Heart right ventricle (tissue), 16 donors: Measurements from ENCODE around the gene NACA2. TPM values are rescaled to one million over a fixed set of nuclear protein-coding genes. Genes with fewer than 3 reads are reported as not detected.
"Not testable (repeated sequence)": the region's sequence is repeated elsewhere in the genome, so short reads cannot be mapped to it uniquely, and the experiment has no call there.

ENCODE experiments used
- ATAC-seq, 8 donors: fragments of 200-7000 bp; cut with Tn5 transposase; one replicate each; pipeline ENCODE4 v1.9.1; 2020; ENCODE audit warnings: mild to moderate bottlenecking in 8 of 8, moderate library complexity in 8 of 8, moderate number of reproducible peaks in 1 of 8
- DNase-seq, 2 donors: peaks; one replicate each; pipeline ENCODE4 v3.0.0-alpha.2; 2020
- H3K27ac ChIP-seq, 10 donors: fragments of 200-600 bp; sonication (generic) in 2 of 10; one replicate each; pipeline versions ENCODE4 v1.5.0 to v1.8.0; 2020 to 2022; ENCODE audit warnings: mild to moderate bottlenecking in 3 of 10
- H3K27me3 ChIP-seq, 7 donors: fragments of 200-600 bp; one replicate each; pipeline ENCODE4 v1.8.0; 2021 to 2022; ENCODE audit warnings: mild to moderate bottlenecking in 2 of 7
- H3K36me3 ChIP-seq, 9 donors: fragments of 200-600 bp; sonication (generic) in 1 of 9; one replicate each; pipeline versions ENCODE4 v1.5.0 to v1.8.0; 2020 to 2022; ENCODE audit warnings: mild to moderate bottlenecking in 2 of 9
- H3K4me1 ChIP-seq, 9 donors: fragments of 200-600 bp; sonication (generic) in 1 of 9; one replicate each; pipeline versions ENCODE4 v1.5.0 to v1.8.0; 2020 to 2022; ENCODE audit warnings: mild to moderate bottlenecking in 4 of 9
- H3K4me3 ChIP-seq, 10 donors: fragments of 200-600 bp; sonication (generic) in 2 of 10; one replicate each; pipeline versions ENCODE4 v1.5.0 to v1.8.0; 2020 to 2022; ENCODE audit warnings: mild to moderate bottlenecking in 7 of 10, moderate library complexity in 2 of 10
- H3K9me3 ChIP-seq, 11 donors: fragments of 200-600 bp in 10 of 11; sonication (generic) in 2 of 11; one replicate each; pipeline versions ENCODE4 v1.5.0 to v1.8.0; 2013 to 2022; ENCODE audit warnings: mild to moderate bottlenecking in 2 of 11, control low read depth in 1 of 11, moderate library complexity in 1 of 11
- WGBS, 2 donors: extraction: QIAGEN DNeasy Blood & Tissue Kit; methylation state at CpG; one replicate each; pipeline ENCODE4 v1.1.7; 2013; ENCODE audit warnings: inconsistent platforms in 1 of 2; 5-methylcytosine and 5-hydroxymethylcytosine counted together
- intact Hi-C, 10 donors: fragments of 100-400 bp; cut with DNase I; formaldehyde crosslinking; loops; one replicate each; pipeline versions ENCODE4 v1.11.1 to v1.14.2; 2022
- polyA plus RNA-seq, 2 donors: library from polyadenylated mRNA; stranded (reverse); fragments of 200-250 nt; gene quantifications; one replicate each; pipeline ENCODE4 v1.2.3, GENCODE V29; 2013
- total RNA-seq, 10 donors: library from RNA; stranded (reverse); fragmentation: NEBNext Ultra II Directional in 3 of 10; extraction: Animal tissue kit (Norgen Biotek cat#: 25700) in 3 of 10; gene quantifications; one replicate each; pipeline versions ENCODE4 v1.2.1 to v1.2.4, GENCODE V29; 2021 to 2023
- TF ChIP-seq, protein P1 (sequence below), 9 donors: fragments of 200-600 bp; sonication (generic) in 2 of 9; IDR thresholded peaks; one replicate each; pipeline versions ENCODE4 v1.5.0 to v1.8.0; 2021 to 2022; ENCODE audit warnings: antibody characterized with exemption in 9 of 9, mild to moderate bottlenecking in 5 of 9, moderate library complexity in 1 of 9
- donor health status: Arrhythmogenic right ventricular cardiomyopathy.
- donor health status: ischemic (EF 13 %, LVEDD 7.1; RV severe dilation, severe dysfunction).
- donor health status: healthy with polysubstance abuse.
- donor health status: DM: no; HTN: yes; CAD: no.
- donor health status: DM: no; HTN: no; CAD: no.
- donor health status: ischemic (EF 25% LVEDD 6.9; RV normal size, moderate dysfunction).
- donor health status: ischemic (EF 25% LVEDD 5.7; RV mildly dilated, moderate dysfunction).
- donor health status: healthy.
- donor health status: DM: yes; HTN: yes; CAD: no.
- donor health status: Ischemic cardiomyopathy.
- donor health status: ischemic (EF 35%, LVEDD 5.7; RV mildly dilated, moderate dysfunction).
- donor health status: nonischemic (EF 11% LVEDD 7.7; RV severe dilation, severe dysfunction).
- donor health status: DM: yes; HTN: yes; CAD: no.
- donor health status: PGD.
- donor health status: ischemic (EF 29% LVEDD 5.4; RV normal size, mild dysfunction).
- donor health status: nonischemic (EF 23%, LVEDD 6.1; RV moderate dilation, normal function).

Gene NACA2
- total and polyA plus RNA-seq, 12 donors, result 0.10 TPM; not detected in 11

DNA sequence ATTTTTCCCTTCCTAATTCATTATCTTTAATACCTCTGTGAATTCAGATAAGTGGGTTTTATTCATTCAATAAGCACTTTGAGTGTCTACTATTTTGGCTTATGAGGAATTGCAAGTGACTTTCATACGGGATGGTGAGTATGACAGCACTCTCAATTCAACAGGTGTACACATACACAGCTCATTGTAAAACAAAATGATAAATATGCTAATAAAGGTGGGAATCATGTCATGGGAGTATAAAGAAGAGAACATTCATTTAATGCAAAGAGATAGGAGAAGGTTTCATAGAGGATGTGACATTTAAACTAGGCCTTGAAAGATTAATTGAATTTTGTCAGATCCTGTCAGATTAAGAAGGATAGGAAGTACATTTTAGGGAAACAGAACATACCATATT is 19.4 kb downstream of the NACA2 start:
- TF ChIP-seq, protein P1, sequence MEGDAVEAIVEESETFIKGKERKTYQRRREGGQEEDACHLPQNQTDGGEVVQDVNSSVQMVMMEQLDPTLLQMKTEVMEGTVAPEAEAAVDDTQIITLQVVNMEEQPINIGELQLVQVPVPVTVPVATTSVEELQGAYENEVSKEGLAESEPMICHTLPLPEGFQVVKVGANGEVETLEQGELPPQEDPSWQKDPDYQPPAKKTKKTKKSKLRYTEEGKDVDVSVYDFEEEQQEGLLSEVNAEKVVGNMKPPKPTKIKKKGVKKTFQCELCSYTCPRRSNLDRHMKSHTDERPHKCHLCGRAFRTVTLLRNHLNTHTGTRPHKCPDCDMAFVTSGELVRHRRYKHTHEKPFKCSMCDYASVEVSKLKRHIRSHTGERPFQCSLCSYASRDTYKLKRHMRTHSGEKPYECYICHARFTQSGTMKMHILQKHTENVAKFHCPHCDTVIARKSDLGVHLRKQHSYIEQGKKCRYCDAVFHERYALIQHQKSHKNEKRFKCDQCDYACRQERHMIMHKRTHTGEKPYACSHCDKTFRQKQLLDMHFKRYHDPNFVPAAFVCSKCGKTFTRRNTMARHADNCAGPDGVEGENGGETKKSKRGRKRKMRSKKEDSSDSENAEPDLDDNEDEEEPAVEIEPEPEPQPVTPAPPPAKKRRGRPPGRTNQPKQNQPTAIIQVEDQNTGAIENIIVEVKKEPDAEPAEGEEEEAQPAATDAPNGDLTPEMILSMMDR (IDR thresholded peaks at IDR 0.05), result no peak
- H3K4me3 ChIP-seq, result no peak overlapping the region
- intact Hi-C loops, result no loop called here
- peaks cover 0 to 4% (median 0%) of the 10 kb centered on the region in 7 donors for H3K27me3 ChIP-seq
- 91 to 94% methylated on average over 1 of the region's 1 CpG for WGBS, 2 donors
- ATAC-seq (no peak), DNase-seq (no peak)
- H3K36me3 ChIP-seq, result no peaks in the 10 kb centered on the region
- H3K27ac ChIP-seq, result no peak overlapping the region
- peaks cover 0 to 24% (median 9%) of the 10 kb centered on the region in 11 donors for H3K9me3 ChIP-seq
- H3K4me1 ChIP-seq, result no peaks in the 10 kb centered on the region

DNA sequence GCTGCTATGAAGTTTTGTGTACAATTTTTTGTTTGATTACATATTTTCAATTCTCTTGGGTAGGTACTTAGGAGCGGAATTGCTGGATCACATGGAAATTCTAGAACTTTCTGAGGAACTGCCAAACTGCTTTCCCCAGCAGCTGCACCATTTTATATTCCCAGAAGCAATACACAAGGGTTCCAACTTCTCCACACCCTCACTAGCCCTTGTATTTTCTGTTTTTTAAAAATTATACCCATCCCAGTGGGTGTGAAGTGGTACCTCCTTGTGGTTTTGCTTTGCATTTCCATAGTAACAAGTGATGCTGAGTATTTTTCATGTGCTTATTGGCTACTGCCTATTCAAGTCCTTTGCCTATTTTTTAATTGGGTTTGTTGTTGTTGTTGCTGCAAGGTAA is 20.9 kb downstream of the NACA2 start:
- 81 to 89% methylated on average over 1 of the region's 1 CpG for WGBS, 2 donors
- H3K36me3 ChIP-seq, result no peaks in the 10 kb centered on the region
- peaks cover 0 to 24% (median 9%) of the 10 kb centered on the region in 11 donors for H3K9me3 ChIP-seq
- no peak overlapping the region for H3K27ac ChIP-seq
- peaks cover 0 to 4% (median 0%) of the 10 kb centered on the region in 7 donors for H3K27me3 ChIP-seq
- DNase-seq (no peak), ATAC-seq (no peak)
- H3K4me3 ChIP-seq, result no peak overlapping the region
- TF ChIP-seq, protein P1 (IDR thresholded peaks at IDR 0.05), result no peak
- intact Hi-C loops, result no loop called here
- no peaks in the 10 kb centered on the region for H3K4me1 ChIP-seq

DNA sequence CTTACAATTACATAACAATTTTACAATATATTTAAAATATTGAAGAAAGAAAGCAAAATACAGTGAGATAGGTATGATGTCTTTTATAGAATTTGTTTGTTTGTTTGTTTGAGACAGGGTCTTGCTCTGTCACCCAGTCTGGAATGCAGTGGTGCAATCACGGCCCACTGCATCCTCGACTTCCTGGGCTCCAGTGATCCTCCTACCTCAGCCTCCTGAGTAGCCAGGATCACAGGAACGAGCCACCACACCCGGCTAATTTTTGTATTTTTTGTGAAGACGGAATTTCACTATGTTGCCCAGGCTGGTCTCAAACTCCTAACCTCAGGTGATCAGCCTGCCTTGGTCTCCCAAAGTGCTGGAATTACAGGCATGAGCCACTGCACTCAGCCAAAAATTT is 21.5 kb downstream of the NACA2 start:
- intact Hi-C loops, result loop anchor here in 1 of 10 donors (10.0 kb wide), 1 partner anchor 1915 kb away; no protein-coding TSS in a partner anchor

DNA sequence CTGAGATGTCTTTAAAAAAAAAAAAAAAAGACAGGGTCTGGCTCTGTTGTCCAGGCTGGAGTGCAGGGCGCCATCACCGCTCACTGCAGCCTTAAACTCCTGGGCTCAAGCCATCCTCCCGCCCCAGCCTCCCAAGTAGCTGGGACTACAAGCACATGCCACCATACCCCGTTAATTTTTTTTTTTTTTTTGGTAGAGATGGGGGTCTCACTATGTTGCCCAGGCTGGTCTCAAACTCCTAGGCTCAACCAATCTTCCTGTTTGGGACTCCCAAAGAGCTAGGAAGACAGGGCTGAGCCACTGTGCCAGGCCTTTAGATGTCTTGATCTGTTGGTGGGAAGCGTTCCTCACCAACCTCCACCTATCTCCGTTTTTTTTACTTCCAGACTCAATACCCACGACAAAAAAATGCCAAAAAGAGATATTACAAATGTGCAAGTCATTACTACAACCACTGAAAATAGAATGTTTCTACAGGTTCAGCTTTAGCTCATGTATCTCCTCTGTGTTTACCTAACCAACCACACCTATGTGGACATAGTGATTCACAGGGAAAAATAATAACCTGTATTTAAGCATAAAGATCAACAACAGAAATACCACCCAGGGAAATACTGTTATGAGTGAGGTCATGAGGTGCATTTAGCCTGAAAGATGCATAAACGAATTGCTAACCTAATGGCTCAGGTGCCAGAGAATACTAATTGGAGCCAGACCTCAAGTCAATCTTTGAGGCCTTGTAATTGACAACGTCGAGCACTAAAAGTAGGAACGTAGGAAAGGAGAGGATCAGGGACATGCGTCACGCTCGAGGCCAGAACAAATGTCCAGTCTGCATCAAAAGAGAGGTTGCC is 22.6 kb downstream of the NACA2 start:
- Histone ChIP-seq H3K27me3 (peaks cover 0 to 4% (median 0%) of the 10 kb centered on the region in 7 donors), H3K4me3 (no peak overlapping the region), H3K9me3 (peaks cover 0 to 24% (median 9%) of the 10 kb centered on the region in 11 donors), H3K27ac (no peak overlapping the region), H3K4me1 (no peaks in the 10 kb centered on the region), H3K36me3 (no peaks in the 10 kb centered on the region)
- ATAC-seq (no peak), DNase-seq (no peak)
- intact Hi-C loops, result loop anchor here in 1 of 10 donors (10.0 kb wide), 1 partner anchor 1916 kb away; no protein-coding TSS in a partner anchor
- 87 to 88% methylated on average over 14 of the region's 14 CpGs for WGBS, 2 donors
- TF ChIP-seq, protein P1 (IDR thresholded peaks at IDR 0.05), result no peak

More for the DNA sequence above, 21.5 kb downstream of the NACA2 start:
- H3K4me3 ChIP-seq, DNase-seq, H3K27ac ChIP-seq, ATAC-seq, H3K4me1 ChIP-seq, H3K27me3 ChIP-seq, H3K36me3 ChIP-seq: not testable (repeated sequence)
- peaks cover 0 to 24% (median 9%) of the 10 kb centered on the region in 11 donors for H3K9me3 ChIP-seq
- WGBS, 2 donors, result 90 to 95% methylated on average over 5 of the region's 5 CpGs
